Suprapubic skin (tissue), 4 donors: ENCODE data around the gene NAA80.

Experiments used
- CTCF ChIP-seq, 2 donors: fragments of 200-600 bp in 1 of 2; fragments of 450-650 bp in 1 of 2; sonication (generic) in 1 of 2; IDR thresholded peaks; one replicate each; pipeline ENCODE4 v1.5.1; 2016 to 2019; ENCODE audit warnings: antibody characterized with exemption in 2 of 2, mild to moderate bottlenecking in 1 of 2, moderate library complexity in 1 of 2
- POLR2A ChIP-seq, 2 donors: fragments of 450-650 bp; IDR thresholded peaks; one replicate each; pipeline ENCODE4 v1.6.1; 2017; ENCODE audit warnings: antibody characterized with exemption in 2 of 2, mild to moderate bottlenecking in 2 of 2, moderate library complexity in 2 of 2
- POLR2AphosphoS5 ChIP-seq, 3 donors: sonication (generic); formaldehyde crosslinking; IDR thresholded peaks; one replicate each; pipeline ENCODE4 v1.6.1; 2017; ENCODE audit warnings: antibody characterized with exemption in 3 of 3

DNA sequence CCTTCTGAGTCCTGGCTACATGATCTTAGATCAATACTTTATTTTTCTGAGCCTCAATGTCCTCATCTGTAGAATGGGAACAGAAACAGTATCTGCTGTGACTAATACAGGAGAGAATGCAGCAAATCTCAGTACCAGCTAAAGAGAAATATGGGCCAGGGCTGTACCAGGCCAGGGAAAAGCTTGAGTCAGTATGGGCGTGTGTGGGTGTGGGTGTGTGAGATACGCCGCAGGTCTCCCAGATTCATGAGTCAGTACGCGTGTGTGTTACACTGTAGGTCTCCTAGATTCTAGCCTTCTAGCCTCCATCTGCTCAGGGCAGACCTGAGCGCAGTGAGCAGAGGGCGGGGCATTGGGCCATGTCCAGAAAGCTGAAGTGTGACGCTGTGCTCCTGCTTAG lies 48.0 kb downstream of the NAA80 start:
- TF ChIP-seq CTCF (IDR thresholded peaks at IDR 0.05) (no peak), POLR2A (IDR thresholded peaks at IDR 0.05) (no peak), POLR2AphosphoS5 (IDR thresholded peaks at IDR 0.05) (no peak)
